ENCODE data around the gene CRYBG1. TPM values are rescaled to one million over a fixed set of nuclear protein-coding genes. Genes with fewer than 3 reads are reported as not detected.
"Not testable (repeated sequence)": the region's sequence is repeated elsewhere in the genome, so short reads cannot be mapped to it uniquely, and the experiment has no call there.

The CRYBG1 gene
- total and polyA plus RNA-seq, 3 experiments from 2014 or later, result 19.4 to 32.3 (median 32.3) TPM

GRCh38 chr6:106540432-106540831 is 179.9 kb downstream of the CRYBG1 start:
- H3K9me3 Mint-ChIP-seq, result no peaks in the 10 kb centered on the region
- DNase-seq, result no peak
- no peak overlapping the region for H3K27ac ChIP-seq (ENCODE audit: low read depth, low read length)
- H3K36me3 Mint-ChIP-seq, result peaks cover 16 to 79% (median 23%) of the 10 kb centered on the region in 3 donors
- H3K4me3 Mint-ChIP-seq, result no peak overlapping the region
- H3K4me3 ChIP-seq (ENCODE audit: low read length), result no peak overlapping the region
- H3K9me3 ChIP-seq (ENCODE audit: low read length), result no peaks in the 10 kb centered on the region
- ChIA-PET CTCF (interaction anchor here (1.1 to 4.7 kb wide), 2 partner anchors 21 to 28 kb away, joined by 3 to 26 read pairs; no protein-coding TSS in a partner anchor), POLR2A (interaction anchor here (0.9 to 1.4 kb wide), 2 partner anchors 9 to 28 kb away, joined by 3 to 6 read pairs; no protein-coding TSS in a partner anchor)
- peaks cover 23% of the 10 kb centered on the region for H3K36me3 ChIP-seq (ENCODE audit: insufficient read depth, low read length)
- peaks cover 31 to 59% (median 55%) of the 10 kb centered on the region in 3 donors for H3K4me1 Mint-ChIP-seq
- H3K27me3 Mint-ChIP-seq, result no peaks in the 10 kb centered on the region
- peaks cover 24% of the 10 kb centered on the region for H3K4me1 ChIP-seq (ENCODE audit: insufficient read depth, low read length)
- H3K27ac Mint-ChIP-seq, result peak overlapping the region in 2 of 8 donors; percentile 2 to 85
- H3K27me3 ChIP-seq (ENCODE audit: insufficient read depth, low read length, poor library complexity, severe bottlenecking), result no peaks in the 10 kb centered on the region

GRCh38 chr6:106540907-106541306 is 180.4 kb downstream of the CRYBG1 start:
- H3K36me3 Mint-ChIP-seq, result peaks cover 16 to 83% (median 24%) of the 10 kb centered on the region in 3 donors

GRCh38 chr6:106546261-106546690 is 185.8 kb downstream of the CRYBG1 start:
- POLR2A ChIA-PET, result no interaction called here
- Histone ChIP-seq H3K9me3 (ENCODE audit: low read length) (no peaks in the 10 kb centered on the region), H3K27me3 (ENCODE audit: insufficient read depth, low read length, poor library complexity, severe bottlenecking) (no peaks in the 10 kb centered on the region), H3K36me3 (ENCODE audit: insufficient read depth, low read length) (peaks cover 55% of the 10 kb centered on the region), H3K4me1 (ENCODE audit: insufficient read depth, low read length) (peaks cover 12% of the 10 kb centered on the region), H3K27ac (ENCODE audit: low read depth, low read length) (no peak overlapping the region), H3K4me3 (ENCODE audit: low read length) (no peak overlapping the region)
- Mint-ChIP-seq H3K36me3 (peaks cover 35 to 87% (median 37%) of the 10 kb centered on the region in 3 donors), H3K4me3 (peak overlapping the region in 1 of 7 donors; percentile 9), H3K27me3 (no peaks in the 10 kb centered on the region), H3K4me1 (peaks cover 25 to 46% (median 38%) of the 10 kb centered on the region in 3 donors), H3K27ac (peak overlapping the region in 7 of 8 donors; percentile 17 to 72 (median 50)), H3K9me3 (no peaks in the 10 kb centered on the region)
- CTCF ChIA-PET, result interaction anchor here (0.8 to 3.1 kb wide), 5 partner anchors 10 to 34 kb away, joined by 3 to 16 read pairs (median 5); no protein-coding TSS in a partner anchor
- no peak for DNase-seq

More at GRCh38 chr6:106540907-106541306, 180.4 kb downstream of the CRYBG1 start:
- no peaks in the 10 kb centered on the region for H3K9me3 Mint-ChIP-seq
- no peak overlapping the region for H3K4me3 ChIP-seq (ENCODE audit: low read length)
- no peak overlapping the region for H3K4me3 Mint-ChIP-seq
- DNase-seq, result no peak
- no peak overlapping the region for H3K27ac ChIP-seq (ENCODE audit: low read depth, low read length)
- ChIA-PET CTCF (interaction anchor here (1.1 to 4.7 kb wide), 2 partner anchors 21 to 29 kb away, joined by 3 to 26 read pairs; no protein-coding TSS in a partner anchor), POLR2A (interaction anchor here (0.9 to 1.4 kb wide), 2 partner anchors 10 to 28 kb away, joined by 3 to 6 read pairs; no protein-coding TSS in a partner anchor)
- H3K9me3 ChIP-seq (ENCODE audit: low read length), result no peaks in the 10 kb centered on the region
- no peaks in the 10 kb centered on the region for H3K27me3 ChIP-seq (ENCODE audit: insufficient read depth, low read length, poor library complexity, severe bottlenecking)
- peaks cover 24% of the 10 kb centered on the region for H3K36me3 ChIP-seq (ENCODE audit: insufficient read depth, low read length)
- peak overlapping the region in 2 of 8 donors; percentile 17 to 60 for H3K27ac Mint-ChIP-seq
- peaks cover 25% of the 10 kb centered on the region for H3K4me1 ChIP-seq (ENCODE audit: insufficient read depth, low read length)
- H3K27me3 Mint-ChIP-seq, result no peaks in the 10 kb centered on the region
- peaks cover 31 to 59% (median 55%) of the 10 kb centered on the region in 3 donors for H3K4me1 Mint-ChIP-seq

GRCh38 chr6:106546691-106547414 is 186.3 kb downstream of the CRYBG1 start:
- Mint-ChIP-seq H3K9me3 (no peaks in the 10 kb centered on the region), H3K4me3 (peak overlapping the region in 1 of 7 donors; percentile 9), H3K4me1 (peaks cover 25 to 46% (median 38%) of the 10 kb centered on the region in 3 donors), H3K36me3 (peaks cover 37 to 88% (median 39%) of the 10 kb centered on the region in 3 donors), H3K27me3 (no peaks in the 10 kb centered on the region), H3K27ac (peak overlapping the region; percentile 17 to 72 (median 50))
- ChIA-PET POLR2A (interaction anchor here (0.6 kb wide), 1 partner anchor 11 kb away, joined by 4 read pairs; no protein-coding TSS in a partner anchor), CTCF (interaction anchor here (0.8 to 2.3 kb wide), 4 partner anchors 10 to 20 kb away, joined by 3 to 7 read pairs (median 4); no protein-coding TSS in a partner anchor)
- Histone ChIP-seq H3K4me3 (ENCODE audit: low read length) (no peak overlapping the region), H3K36me3 (ENCODE audit: insufficient read depth, low read length) (peaks cover 56% of the 10 kb centered on the region), H3K27ac (ENCODE audit: low read depth, low read length) (no peak overlapping the region), H3K9me3 (ENCODE audit: low read length) (no peaks in the 10 kb centered on the region), H3K4me1 (ENCODE audit: insufficient read depth, low read length) (peaks cover 12% of the 10 kb centered on the region), H3K27me3 (ENCODE audit: insufficient read depth, low read length, poor library complexity, severe bottlenecking) (no peaks in the 10 kb centered on the region)
- no peak for DNase-seq

GRCh38 chr6:106547601-106548453 is 187.3 kb downstream of the CRYBG1 start:
- Mint-ChIP-seq H3K36me3 (peaks cover 37 to 88% (median 43%) of the 10 kb centered on the region in 3 donors), H3K4me3 (no peak overlapping the region), H3K27me3 (no peaks in the 10 kb centered on the region), H3K9me3 (no peaks in the 10 kb centered on the region), H3K4me1 (peaks cover 25 to 46% (median 38%) of the 10 kb centered on the region in 3 donors), H3K27ac (peak overlapping the region; percentile 30 to 83 (median 57))
- Histone ChIP-seq H3K4me1 (ENCODE audit: insufficient read depth, low read length) (peaks cover 12% of the 10 kb centered on the region), H3K27me3 (ENCODE audit: insufficient read depth, low read length, poor library complexity, severe bottlenecking) (no peaks in the 10 kb centered on the region), H3K4me3 (ENCODE audit: low read length) (no peak overlapping the region), H3K36me3 (ENCODE audit: insufficient read depth, low read length) (peaks cover 57% of the 10 kb centered on the region), H3K27ac (ENCODE audit: low read depth, low read length) (no peak overlapping the region), H3K9me3 (ENCODE audit: low read length) (no peaks in the 10 kb centered on the region)
- ChIA-PET POLR2A (interaction anchor here (0.6 kb wide), 1 partner anchor 10 kb away, joined by 4 read pairs; no protein-coding TSS in a partner anchor), CTCF (interaction anchor here (1.1 to 2.3 kb wide), 2 partner anchors 11 to 19 kb away, joined by 3 to 7 read pairs; no protein-coding TSS in a partner anchor)
- DNase-seq, result no peak

- DNase-seq; H3K27ac ChIP-seq (ENCODE audit: low read depth, low read length); H3K27me3 ChIP-seq (ENCODE audit: insufficient read depth, low read length, poor library complexity, severe bottlenecking); H3K27me3 Mint-ChIP-seq; POLR2A ChIA-PET; H3K4me3 ChIP-seq (ENCODE audit: low read length); H3K9me3 ChIP-seq (ENCODE audit: low read length); CTCF ChIA-PET; H3K9me3 Mint-ChIP-seq; H3K4me3 Mint-ChIP-seq: not testable (repeated sequence)
- peaks cover 58% of the 10 kb centered on the region for H3K36me3 ChIP-seq (ENCODE audit: insufficient read depth, low read length)
- peaks cover 25 to 42% (median 38%) of the 10 kb centered on the region in 3 donors for H3K4me1 Mint-ChIP-seq
- H3K27ac Mint-ChIP-seq, result peak overlapping the region in 1 of 8 donors; percentile 60
- H3K36me3 Mint-ChIP-seq, result peaks cover 33 to 88% (median 50%) of the 10 kb centered on the region in 3 donors
- H3K4me1 ChIP-seq (ENCODE audit: insufficient read depth, low read length), result peaks cover 12% of the 10 kb centered on the region
Observed at GRCh38 chr6:106548926-106549455, 188.5 kb downstream of the CRYBG1 start.

GRCh38 chr6:106549521-106549920 is 189.0 kb downstream of the CRYBG1 start:
- H3K4me1 Mint-ChIP-seq, result peaks cover 25 to 38% (median 36%) of the 10 kb centered on the region in 3 donors
- H3K36me3 Mint-ChIP-seq, result peaks cover 28 to 88% (median 45%) of the 10 kb centered on the region in 3 donors
- DNase-seq, result no peak
- no peaks in the 10 kb centered on the region for H3K9me3 ChIP-seq (ENCODE audit: low read length)
- peaks cover 53% of the 10 kb centered on the region for H3K36me3 ChIP-seq (ENCODE audit: insufficient read depth, low read length)
- no peak overlapping the region for H3K27ac ChIP-seq (ENCODE audit: low read depth, low read length)
- no peaks in the 10 kb centered on the region for H3K27me3 Mint-ChIP-seq
- POLR2A ChIA-PET, result no interaction called here
- CTCF ChIA-PET, result interaction anchor here (1.5 to 3.7 kb wide), 3 partner anchors 10 to 39 kb away, joined by 4 to 13 read pairs (median 4); no protein-coding TSS in a partner anchor
- H3K4me3 ChIP-seq (ENCODE audit: low read length), result no peak overlapping the region
- H3K9me3 Mint-ChIP-seq, result no peaks in the 10 kb centered on the region
- no peak overlapping the region for H3K4me3 Mint-ChIP-seq
- peak overlapping the region in 6 of 8 donors; percentile 36 to 86 (median 60) for H3K27ac Mint-ChIP-seq
- H3K27me3 ChIP-seq (ENCODE audit: insufficient read depth, low read length, poor library complexity, severe bottlenecking), result no peaks in the 10 kb centered on the region
- peaks cover 12% of the 10 kb centered on the region for H3K4me1 ChIP-seq (ENCODE audit: insufficient read depth, low read length)
